Fibroblast of pulmonary artery (primary cell): Measurements from ENCODE around the gene CSRP1.

Experiments used
- DNase-seq: peaks from one replicate; pipeline ENCODE4 v3.0.0-alpha.2; 2010; ENCODE audit warnings: low read depth
- H3K4me3 ChIP-seq: replicated peaks from 2 replicates; pipeline ENCODE4 v1.5.1; 2011; ENCODE audit warnings: low read depth, mild to moderate bottlenecking, control low read depth, low read length, moderate library complexity
- CTCF ChIP-seq: IDR thresholded peaks from 2 replicates; pipeline ENCODE4 v1.5.1; 2011; ENCODE audit warnings: mild to moderate bottlenecking, control low read depth, low read length, inconsistent platforms; ENCODE audit errors: missing control alignments

The CSRP1 gene

DNA sequence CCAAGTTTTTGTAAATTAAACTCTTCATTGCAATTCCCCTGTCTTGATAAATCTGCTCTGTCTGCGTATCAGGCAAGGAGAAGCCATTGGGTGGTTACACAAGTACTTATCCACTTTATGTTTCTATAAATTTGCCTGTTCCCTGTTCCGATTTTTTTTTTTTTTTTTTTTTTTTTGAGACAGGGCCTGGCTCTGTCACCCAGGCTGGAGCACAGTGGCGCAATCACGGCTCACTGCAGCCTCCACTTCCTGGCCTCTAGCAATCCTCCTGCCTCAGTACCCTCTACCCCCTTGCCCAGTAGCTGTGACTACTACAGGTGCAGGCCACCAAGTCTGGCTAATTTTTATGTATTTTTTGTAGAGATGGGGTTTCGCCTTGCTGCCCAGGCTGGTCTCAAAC is 11.1 kb upstream of the CSRP1 start:
- no peak for TF ChIP-seq CTCF
- DNase-seq, result no peak
- no peak overlapping the region for H3K4me3 ChIP-seq

GRCh38 chr1:201517631-201518030 is 10.7 kb upstream of the CSRP1 start:
- no peak for DNase-seq
- TF ChIP-seq CTCF, result no peak
- H3K4me3 ChIP-seq, result no peak overlapping the region

GRCh38 chr1:201516511-201517127 is 9.7 kb upstream of the CSRP1 start:
- DNase-seq, result no peak
- H3K4me3 ChIP-seq, result no peak overlapping the region
- TF ChIP-seq CTCF, result no peak

GRCh38 chr1:201515895-201516294 is 9.0 kb upstream of the CSRP1 start:
- H3K4me3 ChIP-seq, result no peak overlapping the region
- no peak for TF ChIP-seq CTCF
- no peak for DNase-seq

DNA sequence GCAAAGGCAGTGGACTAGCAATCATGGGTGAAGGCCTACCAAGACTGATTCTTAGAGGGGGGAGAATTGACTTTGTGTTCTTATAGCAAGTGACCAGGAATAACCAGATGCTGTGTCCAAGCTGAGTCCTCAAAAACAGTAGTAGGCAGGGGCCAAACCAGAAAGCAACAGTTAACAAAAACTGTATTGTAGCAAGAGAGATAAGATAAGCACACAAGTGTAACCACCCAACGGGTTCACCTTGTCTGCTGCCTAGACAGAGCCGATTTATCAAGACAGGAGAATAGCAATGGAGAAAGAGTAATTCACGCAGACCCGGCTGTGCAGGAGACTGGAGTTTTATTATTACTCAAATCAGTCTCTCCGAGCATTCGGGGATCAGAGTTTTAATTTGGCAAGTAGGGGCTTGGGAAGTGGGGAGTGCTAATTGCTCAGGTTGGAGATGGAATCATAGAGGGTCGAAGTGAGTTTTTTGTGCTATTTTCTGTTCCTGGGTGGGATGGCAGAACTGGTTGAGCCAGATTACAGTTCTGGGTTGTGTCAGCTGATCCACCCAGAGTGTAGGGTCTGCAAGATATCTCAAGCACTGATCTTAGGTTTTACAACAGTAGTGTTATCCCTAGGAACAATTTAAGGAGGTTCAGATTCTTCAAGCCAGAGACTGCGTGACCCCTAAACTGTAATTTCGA is 8.3 kb upstream of the CSRP1 start:
- H3K4me3 ChIP-seq, result no peak overlapping the region
- no peak for TF ChIP-seq CTCF
- no peak for DNase-seq

GRCh38 chr1:201514466-201514865 is 7.5 kb upstream of the CSRP1 start:
- DNase-seq, result no peak
- H3K4me3 ChIP-seq, result no peak overlapping the region
- TF ChIP-seq CTCF, result no peak
